Ishikawa (cell line): ENCODE measurements around the gene KNTC1.

Experiments used
- CEBPB ChIP-seq: IDR thresholded peaks from 2 replicates; pipeline ENCODE4 v1.6.1; 2012
- CREB1 ChIP-seq: IDR thresholded peaks from 2 replicates; pipeline ENCODE4 v1.6.1; 2012; ENCODE audit warnings: low read depth
- EGR1 ChIP-seq: IDR thresholded peaks from 2 replicates; pipeline ENCODE4 v1.6.1; 2012
- EP300 ChIP-seq: IDR thresholded peaks from 2 replicates; pipeline ENCODE4 v1.6.1; 2012; ENCODE audit warnings: borderline replicate concordance
- FOXM1 ChIP-seq: IDR thresholded peaks from 2 replicates; pipeline ENCODE4 v1.6.1; 2012; ENCODE audit warnings: low read depth, borderline replicate concordance
- MAX ChIP-seq: IDR thresholded peaks from 2 replicates; pipeline ENCODE4 v1.6.1; 2012
- NFIC ChIP-seq: IDR thresholded peaks from 2 replicates; pipeline ENCODE4 v1.6.1; 2012
- RAD21 ChIP-seq: IDR thresholded peaks from 2 replicates; pipeline ENCODE4 v1.6.1; 2012; ENCODE audit warnings: low read depth
- REST ChIP-seq: IDR thresholded peaks from 2 replicates; pipeline ENCODE4 v1.6.1; 2012; ENCODE audit warnings: low read depth, mild to moderate bottlenecking
- TAF1 ChIP-seq: IDR thresholded peaks from 2 replicates; pipeline ENCODE4 v1.6.1; 2012; ENCODE audit warnings: low read depth, mild to moderate bottlenecking
- TCF12 ChIP-seq: IDR thresholded peaks from 2 replicates; pipeline ENCODE4 v1.6.1; 2012; ENCODE audit warnings: low read depth
- TEAD4 ChIP-seq: IDR thresholded peaks from 2 replicates; pipeline ENCODE4 v1.6.1; 2012
- USF1 ChIP-seq: IDR thresholded peaks from 2 replicates; pipeline ENCODE4 v1.6.1; 2012
- YY1 ChIP-seq: IDR thresholded peaks from 2 replicates; pipeline ENCODE4 v1.6.1; 2012; ENCODE audit warnings: low read depth
- ZBTB7A ChIP-seq: IDR thresholded peaks from 2 replicates; pipeline ENCODE4 v1.6.1; 2012; ENCODE audit warnings: low read depth

KNTC1 gene

GRCh38 chr12:122503783-122504590 is 23.1 kb upstream of the KNTC1 start:
- TF ChIP-seq ZBTB7A (no peak), EGR1 (no peak), FOXM1 (no peak), TCF12 (no peak), RAD21 (no peak), TAF1 (no peak)

- TF ChIP-seq ZBTB7A (no peak), FOXM1 (no peak), CREB1 (no peak), NFIC (no peak), TAF1 (no peak), USF1 (no peak), RAD21 (no peak), EP300 (no peak), EGR1 (no peak), TCF12 (no peak), YY1 (no peak), CEBPB (no peak)
These were observed 21.5 kb upstream of the KNTC1 start for GRCh38 chr12:122505419-122506051.

- TF ChIP-seq TEAD4 (no peak), CREB1 (no peak), TCF12 (no peak), FOXM1 (no peak), EGR1 (no peak), NFIC (no peak), TAF1 (no peak)
These were observed 20.6 kb upstream of the KNTC1 start for GRCh38 chr12:122506393-122506938.

- TF ChIP-seq NFIC: no peak
- TF ChIP-seq EP300: no peak
- no peak for TF ChIP-seq TCF12
- no peak for TF ChIP-seq REST
- TF ChIP-seq YY1: no peak
- no peak for TF ChIP-seq TEAD4
- no peak for TF ChIP-seq FOXM1
- TF ChIP-seq ZBTB7A: no peak
- TF ChIP-seq RAD21: no peak
- TF ChIP-seq CEBPB: no peak
- TF ChIP-seq EGR1: no peak
- TF ChIP-seq TAF1: no peak
- no peak for TF ChIP-seq USF1
- TF ChIP-seq CREB1: no peak
- no peak for TF ChIP-seq MAX
These were observed 18.9 kb upstream of the KNTC1 start for GRCh38 chr12:122508163-122508562.

GRCh38 chr12:122513660-122514059 is 13.4 kb upstream of the KNTC1 start:
- TF ChIP-seq CEBPB (no peak), TEAD4 (no peak), REST (no peak), FOXM1 (no peak), NFIC (no peak), YY1 (no peak), EP300 (no peak), USF1 (no peak)
